NCI-H460 (cell line): Measurements from ENCODE around the gene DHX32. TPM values are rescaled to one million over a fixed set of nuclear protein-coding genes. Genes with fewer than 3 reads are reported as not detected.
"Not testable (repeated sequence)": the region's sequence is repeated elsewhere in the genome, so short reads cannot be mapped to it uniquely, and the experiment has no call there.

ENCODE experiments used
- DNase-seq: peaks from one replicate; pipeline ENCODE4 v3.0.0-alpha.2; 2016; ENCODE audit warnings: low read depth; ENCODE audit errors: extremely low read depth
- polyA plus RNA-seq: library from polyadenylated mRNA; depleted of rRNA; stranded (reverse); fragments of >200 nt; gene quantifications from 2 replicates; pipeline ENCODE4 v1.2.3, GENCODE V29; 2014; cell fraction: nucleus; rRNA removed
- total RNA-seq: library from RNA; depleted of rRNA; stranded (reverse); fragments of >200 nt; shearing (Covaris generic); gene quantifications from 2 replicates; pipeline ENCODE4 v1.2.3, GENCODE V29; 2014; rRNA removed

Gene DHX32
- total RNA-seq: 37.7 and 43.4 TPM in 2 replicates
- 33.3 and 47.2 TPM in 2 replicates for polyA plus RNA-seq

GRCh38 chr10:125881192-125881591, at the start of gene DHX32:
TSS of gene DHX32 (minus strand) at chr10:125881292. CDS start at chr10:125880824, 468 bp downstream.
- DNase-seq: no peak

- no peak for DNase-seq
Measured at GRCh38 chr10:125929618-125930017, 48.5 kb upstream of the DHX32 start.

GRCh38 chr10:125928928-125929585, 48.0 kb upstream of the DHX32 start:
- DNase-seq: no peak

GRCh38 chr10:125927265-125927664, 46.2 kb upstream of the DHX32 start:
- not testable (repeated sequence) for DNase-seq

- no peak for DNase-seq
Measured at GRCh38 chr10:125926247-125926646, 45.2 kb upstream of the DHX32 start.

GRCh38 chr10:125925262-125925834, 44.3 kb upstream of the DHX32 start:
- DNase-seq: no peak

- not testable (repeated sequence) for DNase-seq
Measured at GRCh38 chr10:125921643-125922306, 40.7 kb upstream of the DHX32 start.

GRCh38 chr10:125917704-125918361, 36.7 kb upstream of the DHX32 start:
- not testable (repeated sequence) for DNase-seq

GRCh38 chr10:125916977-125917376, 35.9 kb upstream of the DHX32 start:
- no peak for DNase-seq

- DNase-seq: not testable (repeated sequence)
Measured at GRCh38 chr10:125913277-125913676, 32.2 kb upstream of the DHX32 start.

- no peak for DNase-seq
Measured at GRCh38 chr10:125911990-125912389, 30.9 kb upstream of the DHX32 start.

- DNase-seq: no peak
Measured at GRCh38 chr10:125911145-125911544, 30.1 kb upstream of the DHX32 start.

- not testable (repeated sequence) for DNase-seq
Measured at GRCh38 chr10:125909491-125909890, 28.4 kb upstream of the DHX32 start.

- not testable (repeated sequence) for DNase-seq
Measured at GRCh38 chr10:125908813-125909212, 27.7 kb upstream of the DHX32 start.

GRCh38 chr10:125907598-125907997, 26.5 kb upstream of the DHX32 start:
- not testable (repeated sequence) for DNase-seq

- not testable (repeated sequence) for DNase-seq
Measured at GRCh38 chr10:125905069-125905994, 24.2 kb upstream of the DHX32 start.

GRCh38 chr10:125903135-125903640, 22.1 kb upstream of the DHX32 start:
- not testable (repeated sequence) for DNase-seq

GRCh38 chr10:125900963-125901362, 19.9 kb upstream of the DHX32 start:
- not testable (repeated sequence) for DNase-seq

GRCh38 chr10:125897317-125897716, 16.2 kb upstream of the DHX32 start:
- DNase-seq: not testable (repeated sequence)
